ENCODE data around the gene PLAC1. TPM values are rescaled to one million over a fixed set of nuclear protein-coding genes. Genes with fewer than 3 reads are reported as not detected.

Gene PLAC1
- total and polyA plus RNA-seq, 2 of the 13 experiments (the other 11 are each of a cell fraction or from before 2014, with no cell fraction given), result 0.40 to 2.7 TPM

- no peak for DNase-seq (ENCODE audit: low spot score)
- ChIA-PET CTCF (ENCODE audit: low intra/inter-chr PET ratio, low total read pairs) (no interaction called here), POLR2A (no interaction called here)
- WGBS (ENCODE audit: low lambda C conversion rate), result 32% methylated on average over 3 of the region's 5 CpGs
- Histone ChIP-seq H3K4me2 (ENCODE audit: low read depth, low read length) (no peak overlapping the region), H3K36me3 (replicated peaks in 1 of 2; ENCODE audit: control insufficient read depth in 1 of 2, insufficient read depth in 2 of 2, low read length in 2 of 2) (no peaks in the 10 kb centered on the region), H3K27me3 (ENCODE audit: control insufficient read depth in 1 of 2, insufficient read depth in 2 of 2, low read length in 2 of 2) (no peaks in the 10 kb centered on the region; a peak in 1 of 5 replicates), H3K27ac (ENCODE audit: extremely low read length, insufficient read depth, low read length) (no peak overlapping the region), H4K20me1 (ENCODE audit: insufficient read depth, low read length) (no peaks in the 10 kb centered on the region), H3K4me1 (ENCODE audit: insufficient read depth, low read length) (no peaks in the 10 kb centered on the region), H3K9me3 (ENCODE audit: low read length) (no peaks in the 10 kb centered on the region), H3K4me3 (replicated peaks in 1 of 3; ENCODE audit: insufficient read depth in 1 of 3, low read depth in 2 of 3, low read length in 3 of 3) (no peak overlapping the region), H3K79me2 (ENCODE audit: insufficient read depth, low read length) (no peaks in the 10 kb centered on the region), H2AFZ (ENCODE audit: low read length) (no peak overlapping the region), H3K9ac (ENCODE audit: insufficient read depth, low read depth, low read length) (no peak overlapping the region)
- FAIRE-seq, result no peak
- no peak for ATAC-seq
- intact Hi-C loops (cut with micrococcal nuclease; ENCODE audit: unreplicated experiment), result no loop called here
- no TSS peak for BruUV-seq (replicated peaks)
- no peak for TF ChIP-seq ZBTB39 (CRISPR knock-in tag; IDR thresholded peaks at IDR 0.05)
- no peak for TF ChIP-seq CENPT (CRISPR knock-in tag; IDR thresholded peaks at IDR 0.05; ENCODE audit: low read depth)
- no peak for TF ChIP-seq ZNF670 (CRISPR knock-in tag; IDR thresholded peaks at IDR 0.05; ENCODE audit: borderline replicate concordance)
- TF ChIP-seq ZNF883 (CRISPR knock-in tag; IDR thresholded peaks at IDR 0.05; ENCODE audit: not compliant biosample characterization), result no peak
- TF ChIP-seq ZNF768 (CRISPR knock-in tag; IDR thresholded peaks at IDR 0.05), result no peak
- TF ChIP-seq E2F1 (CRISPR knock-in tag; IDR thresholded peaks at IDR 0.05), result no peak
- TF ChIP-seq TFDP1 (CRISPR knock-in tag; IDR thresholded peaks at IDR 0.05; ENCODE audit: borderline replicate concordance), result no peak
- no peak for TF ChIP-seq RFX1 (IDR thresholded peaks at IDR 0.05)
- TF ChIP-seq DPF2 (CRISPR knock-in tag; IDR thresholded peaks at IDR 0.05; ENCODE audit: borderline replicate concordance, low read depth), result no peak
- TF ChIP-seq ZNF850 (CRISPR knock-in tag; conservative IDR thresholded peaks at IDR 0.05), result no peak
- no peak for TF ChIP-seq ZEB1 (IDR thresholded peaks at IDR 0.05; ENCODE audit: insufficient replicate concordance, low read depth)
- TF ChIP-seq USF2 (IDR thresholded peaks at IDR 0.05; ENCODE audit: low read depth, low read length), result no peak
- TF ChIP-seq USF2 (CRISPR knock-in tag; IDR thresholded peaks at IDR 0.05; ENCODE audit: borderline replicate concordance), result no peak
- in situ Hi-C loops (cut with HindIII; ENCODE audit: extremely low pct_ligation_motif_present, low pct_unique_long_range_greater_than_20kb), result no loop called here
These were observed 27.4 kb upstream of the PLAC1 start for GRCh38 chrX:134685668-134686067.

Data from HepG2 (cell line).